Hepatocyte (in vitro differentiated cells): Measurements from ENCODE around the gene NNAT. TPM values are rescaled to one million over a fixed set of nuclear protein-coding genes. Genes with fewer than 3 reads are reported as not detected.

Experiments
- DNase-seq: peaks from one replicate; pipeline ENCODE4 v3.0.0-alpha.2; 2016; ENCODE audit warnings: low spot score
- H2AFZ ChIP-seq: fragments of 200-600 bp; sonication (generic); 2 replicates; pipeline ENCODE4 v1.6.0; 2016; ENCODE audit warnings: antibody characterized with exemption, mild to moderate bottlenecking
- H3K27ac ChIP-seq: fragments of 200-600 bp; sonication (generic); 2 replicates; pipeline ENCODE4 v1.5.1; 2016; ENCODE audit warnings: mild to moderate bottlenecking
- H3K27me3 ChIP-seq: fragments of 200-600 bp; sonication (generic); 2 replicates; pipeline ENCODE4 v1.6.1; 2016
- H3K36me3 ChIP-seq: fragments of 200-600 bp; sonication (generic); replicated peaks from 2 replicates; pipeline ENCODE4 v1.5.1; 2016; ENCODE audit warnings: low read depth; ENCODE audit not compliant: insufficient read depth
- H3K4me1 ChIP-seq: fragments of 200-600 bp; sonication (generic); 2 replicates; pipeline ENCODE4 v1.5.1; 2016; ENCODE audit warnings: mild to moderate bottlenecking, moderate library complexity; ENCODE audit not compliant: insufficient read depth
- H3K4me2 ChIP-seq: fragments of 200-600 bp; sonication (generic); 2 replicates; pipeline ENCODE4 v1.6.0; 2016
- H3K4me3 ChIP-seq: fragments of 200-600 bp; sonication (generic); 2 replicates; pipeline ENCODE4 v1.5.1; 2016; ENCODE audit warnings: mild to moderate bottlenecking
- H3K79me2 ChIP-seq: fragments of 200-600 bp; sonication (generic); 2 replicates; pipeline ENCODE4 v1.6.0; 2017; ENCODE audit warnings: mild to moderate bottlenecking
- H3K9me2 ChIP-seq: fragments of 200-600 bp; sonication (generic); replicated peaks from 2 replicates; pipeline ENCODE4 v1.6.0; 2017; ENCODE audit warnings: mild to moderate bottlenecking; ENCODE audit not compliant: insufficient read depth
- H3K9me3 ChIP-seq: fragments of 200-600 bp; sonication (generic); 2 replicates; pipeline ENCODE4 v1.5.1; 2016; ENCODE audit warnings: low read depth, mild to moderate bottlenecking
- H4K20me1 ChIP-seq: fragments of 200-600 bp; sonication (generic); 2 replicates; pipeline ENCODE4 v1.6.0; 2016; ENCODE audit warnings: mild to moderate bottlenecking; ENCODE audit not compliant: insufficient read depth, poor library complexity, severe bottlenecking
- CTCF ChIP-seq: fragments of 200-600 bp; sonication (generic); IDR thresholded peaks from 2 replicates; pipeline ENCODE4 v1.5.1; 2016; ENCODE audit warnings: antibody characterized with exemption, mild to moderate bottlenecking; ENCODE audit not compliant: poor library complexity
- EZH2 ChIP-seq: fragments of 200-600 bp; sonication (generic); IDR thresholded peaks from 2 replicates; pipeline ENCODE4 v1.6.1; 2016; ENCODE audit warnings: antibody characterized with exemption, mild to moderate bottlenecking, borderline replicate concordance
- EZH2phosphoT487 ChIP-seq: fragments of 200-600 bp; sonication (generic); IDR thresholded peaks from one replicate; pipeline ENCODE4 v1.6.1; 2018; ENCODE audit warnings: antibody characterized with exemption, mild to moderate bottlenecking, low read depth, moderate library complexity; ENCODE audit not compliant: unreplicated experiment, severe bottlenecking
- WGBS: methylation state at CpG from one replicate; pipeline ENCODE4 v1.1.6; 2016; ENCODE audit warnings: low lambda C conversion rate; ENCODE audit errors: missing lambda C conversion rate; 5-methylcytosine and 5-hydroxymethylcytosine counted together
- polyA plus RNA-seq: library from polyadenylated mRNA; unstranded; fragments of >200 nt; fragmentation: Nextera tagmentation; extraction: Ambion mirVana; gene quantifications from 2 replicates; pipeline ENCODE4 v1.2.1, GENCODE V29; 2016
- total RNA-seq: library from RNA; depleted of rRNA; stranded (reverse); fragments of >200 nt; gene quantifications from 2 replicates; pipeline ENCODE4 v1.2.3, GENCODE V29; 2014

The NNAT gene
- total and polyA plus RNA-seq, 2 experiments from 2014 or later, result 1.1 TPM; not detected in 1

GRCh38 chr20:37503256-37503927 is 17.7 kb upstream of the NNAT start:
- Histone ChIP-seq H3K27me3 (no peaks in the 10 kb centered on the region), H3K4me1 (peaks cover 16% of the 10 kb centered on the region), H2AFZ (no peak overlapping the region), H3K4me3 (no peak overlapping the region), H4K20me1 (no peaks in the 10 kb centered on the region), H3K9me3 (no peaks in the 10 kb centered on the region), H3K9me2 (no peaks in the 10 kb centered on the region), H3K27ac (no peak overlapping the region), H3K79me2 (no peaks in the 10 kb centered on the region), H3K4me2 (no peak overlapping the region), H3K36me3 (no peaks in the 10 kb centered on the region)
- DNase-seq, result no peak
- 92% methylated on average over 3 of the region's 3 CpGs for WGBS
- no peak for TF ChIP-seq EZH2phosphoT487
- no peak for TF ChIP-seq CTCF
- TF ChIP-seq EZH2, result no peak

- peaks cover 5% of the 10 kb centered on the region for H3K79me2 ChIP-seq
- 70% methylated on average over 3 of the region's 3 CpGs for WGBS
- H3K4me1 ChIP-seq, result peaks cover 16% of the 10 kb centered on the region
- H2AFZ ChIP-seq, result no peak overlapping the region
- H3K9me2 ChIP-seq, result no peaks in the 10 kb centered on the region
- no peaks in the 10 kb centered on the region for H3K27me3 ChIP-seq
- no peaks in the 10 kb centered on the region for H3K9me3 ChIP-seq
- no peak overlapping the region for H3K4me2 ChIP-seq
- H4K20me1 ChIP-seq, result no peaks in the 10 kb centered on the region
- H3K36me3 ChIP-seq, result no peaks in the 10 kb centered on the region
- DNase-seq, result no peak
- no peak overlapping the region for H3K4me3 ChIP-seq
- H3K27ac ChIP-seq, result no peak overlapping the region
- TF ChIP-seq CTCF (no peak), EZH2phosphoT487 (no peak), EZH2 (no peak)
These were observed 16.5 kb upstream of the NNAT start for GRCh38 chr20:37504404-37505096.

- Histone ChIP-seq H4K20me1 (no peaks in the 10 kb centered on the region), H3K9me3 (no peaks in the 10 kb centered on the region), H3K4me1 (peaks cover 16% of the 10 kb centered on the region), H3K27me3 (no peaks in the 10 kb centered on the region), H3K4me3 (no peak overlapping the region), H3K9me2 (no peaks in the 10 kb centered on the region), H3K4me2 (no peak overlapping the region), H3K36me3 (no peaks in the 10 kb centered on the region), H2AFZ (no peak overlapping the region), H3K79me2 (peaks cover 6% of the 10 kb centered on the region), H3K27ac (no peak overlapping the region)
- WGBS, result 59% methylated on average over 6 of the region's 7 CpGs
- TF ChIP-seq EZH2phosphoT487, result no peak
- no peak for TF ChIP-seq CTCF
- no peak for TF ChIP-seq EZH2
- DNase-seq, result no peak
These were observed 15.5 kb upstream of the NNAT start for GRCh38 chr20:37505263-37506151.
